ENCODE results near the gene CDON. TPM values are rescaled to one million over a fixed set of nuclear protein-coding genes. Genes with fewer than 3 reads are reported as not detected.

CDON gene
- total RNA-seq, 5 donors from 2014 or later (not counting 1 experiment from before 2014, with no cell fraction given): 1.7 to 5.0 (median 2.7) TPM

- H3K4me3 Mint-ChIP-seq: no peak overlapping the region
- ChIA-PET POLR2A (no interaction called here), CTCF (interaction anchor here in 1 of 2 donors (0.6 kb wide), 1 partner anchor 447 kb away, joined by 5 read pairs; no protein-coding TSS in a partner anchor)
- peaks cover 0 to 2% (median 0%) of the 10 kb centered on the region in 3 donors for H3K4me1 Mint-ChIP-seq
- Histone ChIP-seq H3K27ac (ENCODE audit: low read length) (no peak overlapping the region), H3K9me3 (no peaks in the 10 kb centered on the region), H3K27me3 (replicated peaks in 1 of 2; ENCODE audit: control insufficient read depth in 2 of 2, extremely low read depth in 1 of 2, insufficient read depth in 2 of 2, low read length in 1 of 2) (peaks cover 0 to 19% of the 10 kb centered on the region in 2 experiments), H3K4me3 (ENCODE audit: control insufficient read depth in 1 of 2, extremely low read depth in 1 of 2, low read length in 1 of 2) (no peak overlapping the region), H3K4me1 (ENCODE audit: control insufficient read depth in 1 of 2, extremely low read depth in 1 of 2, insufficient read depth in 2 of 2, low read length in 2 of 2) (no peaks in the 10 kb centered on the region), H3K36me3 (ENCODE audit: control insufficient read depth in 2 of 2, extremely low read depth in 1 of 2, insufficient read depth in 1 of 2, low read length in 1 of 2) (no peaks in the 10 kb centered on the region)
- H3K27ac Mint-ChIP-seq: no peak overlapping the region
- no peaks in the 10 kb centered on the region for H3K36me3 Mint-ChIP-seq
- H3K9me3 Mint-ChIP-seq: no peaks in the 10 kb centered on the region
- peaks cover 17 to 27% of the 10 kb centered on the region in 2 donors for H3K27me3 Mint-ChIP-seq
- WGBS (ENCODE audit: insufficient coverage): 59% methylated on average over 5 of the region's 9 CpGs
- DNase-seq (no peak), ATAC-seq (replicated peaks in 1 of 4) (no peak)
Measured at GRCh38 chr11:125929445-125930075, 133.1 kb downstream of the CDON start.

DNA sequence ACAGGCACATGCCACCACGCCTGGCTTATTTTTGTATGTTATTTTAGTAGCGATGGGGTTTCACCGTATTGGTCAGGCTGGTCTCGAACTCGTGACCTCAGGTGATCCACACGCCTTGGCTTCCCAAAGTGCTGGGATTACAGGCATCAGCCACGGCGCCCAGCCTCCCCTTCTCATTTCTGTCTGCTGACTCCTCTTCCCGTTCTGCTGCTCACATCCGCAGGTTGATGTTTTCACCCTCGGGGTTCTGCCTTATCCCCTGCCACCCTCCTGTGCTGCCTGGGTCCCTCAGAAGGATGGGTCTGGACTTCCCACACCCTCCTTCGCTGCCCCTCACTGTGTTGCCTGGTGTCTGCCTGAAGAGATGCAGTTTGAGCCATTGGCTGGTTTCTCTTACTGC lies 136.0 kb downstream of the CDON start:
- ATAC-seq (replicated peaks in 1 of 4): no peak
- Histone ChIP-seq H3K36me3 (ENCODE audit: control insufficient read depth in 2 of 2, extremely low read depth in 1 of 2, insufficient read depth in 1 of 2, low read length in 1 of 2) (no peaks in the 10 kb centered on the region), H3K27me3 (replicated peaks in 1 of 2; ENCODE audit: control insufficient read depth in 2 of 2, extremely low read depth in 1 of 2, insufficient read depth in 2 of 2, low read length in 1 of 2) (peaks cover 0 to 16% of the 10 kb centered on the region in 2 experiments), H3K9me3 (no peaks in the 10 kb centered on the region), H3K27ac (ENCODE audit: low read length) (no peak overlapping the region), H3K4me1 (ENCODE audit: control insufficient read depth in 1 of 2, extremely low read depth in 1 of 2, insufficient read depth in 2 of 2, low read length in 2 of 2) (no peaks in the 10 kb centered on the region), H3K4me3 (ENCODE audit: control insufficient read depth in 1 of 2, extremely low read depth in 1 of 2, low read length in 1 of 2) (no peak overlapping the region)
- CTCF ChIA-PET: interaction anchor here in 1 of 2 donors (0.7 kb wide), 1 partner anchor 16 kb away, joined by 4 read pairs; no protein-coding TSS in a partner anchor
- POLR2A ChIA-PET: no interaction called here
- peaks cover 0 to 2% (median 0%) of the 10 kb centered on the region in 3 donors for H3K4me1 Mint-ChIP-seq
- no peaks in the 10 kb centered on the region for H3K9me3 Mint-ChIP-seq
- H3K27me3 Mint-ChIP-seq: peaks cover 9 to 26% of the 10 kb centered on the region in 2 donors
- H3K27ac Mint-ChIP-seq: no peak overlapping the region
- 95% methylated on average over 8 of the region's 12 CpGs for WGBS (ENCODE audit: insufficient coverage)
- no peak overlapping the region for H3K4me3 Mint-ChIP-seq
- no peaks in the 10 kb centered on the region for H3K36me3 Mint-ChIP-seq
- no peak for DNase-seq

- Histone ChIP-seq H3K27ac (ENCODE audit: low read length) (no peak overlapping the region), H3K4me3 (ENCODE audit: control insufficient read depth in 1 of 2, extremely low read depth in 1 of 2, low read length in 1 of 2) (no peak overlapping the region), H3K4me1 (ENCODE audit: control insufficient read depth in 1 of 2, extremely low read depth in 1 of 2, insufficient read depth in 2 of 2, low read length in 2 of 2) (no peaks in the 10 kb centered on the region), H3K9me3 (no peaks in the 10 kb centered on the region), H3K27me3 (replicated peaks in 1 of 2; ENCODE audit: control insufficient read depth in 2 of 2, extremely low read depth in 1 of 2, insufficient read depth in 2 of 2, low read length in 1 of 2) (peaks cover 0 to 13% of the 10 kb centered on the region in 2 experiments), H3K36me3 (ENCODE audit: control insufficient read depth in 2 of 2, extremely low read depth in 1 of 2, insufficient read depth in 1 of 2, low read length in 1 of 2) (no peaks in the 10 kb centered on the region)
- no peaks in the 10 kb centered on the region for H3K36me3 Mint-ChIP-seq
- peaks cover 0 to 2% (median 0%) of the 10 kb centered on the region in 3 donors for H3K4me1 Mint-ChIP-seq
- H3K27ac Mint-ChIP-seq: no peak overlapping the region
- ChIA-PET CTCF (interaction anchor here in 1 of 2 donors (0.6 kb wide), 1 partner anchor 19 kb away, joined by 3 read pairs; no protein-coding TSS in a partner anchor), POLR2A (no interaction called here)
- no peak for ATAC-seq (replicated peaks in 1 of 4)
- peaks cover 9 to 23% of the 10 kb centered on the region in 2 donors for H3K27me3 Mint-ChIP-seq
- no peaks in the 10 kb centered on the region for H3K9me3 Mint-ChIP-seq
- H3K4me3 Mint-ChIP-seq: no peak overlapping the region
- WGBS (ENCODE audit: insufficient coverage): 57% methylated on average over 3 of the region's 3 CpGs
- no peak for DNase-seq
Measured at GRCh38 chr11:125925804-125926203, 136.9 kb downstream of the CDON start.

DNA sequence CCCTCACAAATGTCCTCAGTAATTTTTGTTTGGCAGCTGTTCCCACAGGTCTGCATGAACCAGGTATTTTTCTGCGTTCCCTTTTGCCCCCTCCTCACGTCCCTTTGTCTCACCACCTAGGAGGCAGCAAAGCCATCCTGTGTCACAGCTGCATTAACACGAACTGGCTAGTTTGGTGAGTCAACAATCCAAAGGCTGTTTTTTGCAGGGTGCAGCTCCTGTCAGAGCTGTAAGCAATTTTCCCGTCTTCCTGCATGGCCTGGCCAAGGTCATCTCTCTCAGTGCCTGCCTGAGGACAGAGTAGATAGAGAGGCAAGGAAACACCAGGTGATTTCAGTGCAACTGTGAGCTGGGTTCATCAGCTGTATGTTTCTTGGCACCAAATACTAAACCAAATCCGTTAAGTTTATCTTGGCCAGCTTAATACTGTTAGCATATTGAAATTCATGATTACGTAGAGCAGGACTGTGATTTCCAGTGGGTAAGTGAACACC lies 137.4 kb downstream of the CDON start:
- POLR2A ChIA-PET: no interaction called here
- CTCF ChIA-PET: interaction anchor here (0.6 to 0.9 kb wide), 2 partner anchors 12 to 20 kb away, joined by 3 to 4 read pairs; no protein-coding TSS in a partner anchor
- H3K4me3 ChIP-seq (ENCODE audit: control insufficient read depth in 1 of 2, extremely low read depth in 1 of 2, low read length in 1 of 2): no peak overlapping the region
- no peaks in the 10 kb centered on the region for H3K4me1 ChIP-seq (ENCODE audit: control insufficient read depth in 1 of 2, extremely low read depth in 1 of 2, insufficient read depth in 2 of 2, low read length in 2 of 2)
- 78% methylated on average over 5 of the region's 6 CpGs for WGBS (ENCODE audit: insufficient coverage)
- H3K36me3 ChIP-seq (ENCODE audit: control insufficient read depth in 2 of 2, extremely low read depth in 1 of 2, insufficient read depth in 1 of 2, low read length in 1 of 2): no peaks in the 10 kb centered on the region
- H3K36me3 Mint-ChIP-seq: no peaks in the 10 kb centered on the region
- peaks cover 12 to 22% of the 10 kb centered on the region in 2 donors for H3K27me3 Mint-ChIP-seq
- H3K4me3 Mint-ChIP-seq: no peak overlapping the region
- H3K27me3 ChIP-seq (replicated peaks in 1 of 2; ENCODE audit: control insufficient read depth in 2 of 2, extremely low read depth in 1 of 2, insufficient read depth in 2 of 2, low read length in 1 of 2): peaks cover 0 to 16% of the 10 kb centered on the region in 2 experiments
- no peaks in the 10 kb centered on the region for H3K9me3 Mint-ChIP-seq
- DNase-seq (no peak), ATAC-seq (replicated peaks in 1 of 4) (no peak)
- H3K9me3 ChIP-seq: no peaks in the 10 kb centered on the region
- no peak overlapping the region for H3K27ac Mint-ChIP-seq
- no peak overlapping the region for H3K27ac ChIP-seq (ENCODE audit: low read length)
- peaks cover 0 to 2% (median 0%) of the 10 kb centered on the region in 3 donors for H3K4me1 Mint-ChIP-seq

DNA sequence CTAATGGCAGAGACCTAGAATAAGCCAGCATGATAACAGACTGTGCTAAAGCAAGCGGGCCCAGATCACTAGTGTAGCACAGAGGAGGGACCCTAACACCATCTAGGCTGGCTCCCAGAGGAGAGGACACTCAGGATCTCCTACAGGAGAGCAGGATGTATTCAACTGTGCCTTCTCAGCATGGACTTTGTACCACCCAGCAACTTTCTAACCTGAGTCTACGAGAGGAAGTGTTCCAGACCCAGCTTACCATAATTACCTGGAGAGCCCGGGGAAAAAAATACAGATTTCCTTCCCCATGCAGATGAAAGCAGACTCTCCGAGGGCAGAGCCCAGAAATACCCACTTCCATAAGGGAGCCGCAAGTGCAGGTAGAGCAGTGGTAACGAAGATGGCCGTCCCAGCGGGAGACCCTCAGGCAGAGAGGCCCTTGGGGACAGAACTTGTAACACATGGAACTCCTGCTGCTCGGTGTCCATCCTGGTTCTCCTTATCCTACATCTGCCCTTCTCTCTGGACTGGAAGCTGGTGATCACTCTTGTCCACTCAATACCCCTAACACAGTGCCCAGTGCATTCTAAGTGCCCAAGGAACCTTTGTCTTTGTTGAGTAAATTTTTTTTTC lies 138.2 kb downstream of the CDON start:
- H3K4me1 ChIP-seq (ENCODE audit: control insufficient read depth in 1 of 2, extremely low read depth in 1 of 2, insufficient read depth in 2 of 2, low read length in 2 of 2): no peaks in the 10 kb centered on the region
- H3K4me3 ChIP-seq (ENCODE audit: control insufficient read depth in 1 of 2, extremely low read depth in 1 of 2, low read length in 1 of 2): no peak overlapping the region
- H3K4me3 Mint-ChIP-seq: no peak overlapping the region
- H3K27ac Mint-ChIP-seq: no peak overlapping the region
- no peaks in the 10 kb centered on the region for H3K9me3 Mint-ChIP-seq
- H3K27ac ChIP-seq (ENCODE audit: low read length): no peak overlapping the region
- peaks cover 13 to 16% of the 10 kb centered on the region in 2 donors for H3K27me3 Mint-ChIP-seq
- WGBS (ENCODE audit: insufficient coverage): 71% methylated on average over 9 of the region's 9 CpGs
- ChIA-PET CTCF (interaction anchor here in 1 of 2 donors (0.9 kb wide), 1 partner anchor 11 kb away, joined by 4 read pairs; no protein-coding TSS in a partner anchor), POLR2A (no interaction called here)
- H3K4me1 Mint-ChIP-seq: peaks cover 0 to 2% (median 0%) of the 10 kb centered on the region in 3 donors
- ATAC-seq (replicated peaks in 1 of 4) (no peak), DNase-seq (no peak)
- H3K36me3 Mint-ChIP-seq: no peaks in the 10 kb centered on the region
- H3K27me3 ChIP-seq (replicated peaks in 1 of 2; ENCODE audit: control insufficient read depth in 2 of 2, extremely low read depth in 1 of 2, insufficient read depth in 2 of 2, low read length in 1 of 2): peaks cover 0 to 14% of the 10 kb centered on the region in 2 experiments
- no peaks in the 10 kb centered on the region for H3K36me3 ChIP-seq (ENCODE audit: control insufficient read depth in 2 of 2, extremely low read depth in 1 of 2, insufficient read depth in 1 of 2, low read length in 1 of 2)
- H3K9me3 ChIP-seq: no peaks in the 10 kb centered on the region

DNA sequence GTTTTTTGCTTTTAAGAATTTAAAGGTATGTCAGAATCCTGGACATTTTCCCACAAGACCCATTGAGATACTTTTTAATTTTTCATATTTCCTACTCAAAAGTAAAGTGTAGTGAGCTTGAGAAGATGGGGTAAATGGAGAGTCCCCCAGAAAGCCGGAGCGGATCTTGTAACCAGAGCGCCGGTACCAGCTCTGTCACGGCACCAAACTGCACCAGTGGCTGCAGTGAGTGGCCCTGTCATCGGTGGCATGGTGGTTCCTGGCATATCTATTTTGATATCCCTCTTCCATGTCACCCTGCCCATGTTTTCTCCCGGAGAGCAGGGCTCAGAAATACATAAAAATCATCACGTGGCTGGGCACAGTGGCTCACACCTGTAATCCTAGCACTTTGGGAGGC lies 139.0 kb downstream of the CDON start:
- Mint-ChIP-seq H3K27me3 (peaks cover 15 to 17% of the 10 kb centered on the region in 2 donors), H3K36me3 (no peaks in the 10 kb centered on the region), H3K4me3 (no peak overlapping the region), H3K27ac (no peak overlapping the region), H3K9me3 (no peaks in the 10 kb centered on the region), H3K4me1 (peaks cover 0 to 2% (median 0%) of the 10 kb centered on the region in 3 donors)
- 67% methylated on average over 7 of the region's 8 CpGs for WGBS (ENCODE audit: insufficient coverage)
- ATAC-seq (replicated peaks in 1 of 4) (no peak), DNase-seq (no peak)
- ChIA-PET CTCF (interaction anchor here (0.5 to 2.0 kb wide), 4 partner anchors 270 to 366 kb away, joined by 3 to 12 read pairs (median 4); no protein-coding TSS in a partner anchor), POLR2A (interaction anchor here in 1 of 2 donors (0.7 kb wide), 1 partner anchor 367 kb away, joined by 3 read pairs; no protein-coding TSS in a partner anchor)
- H3K36me3 ChIP-seq (ENCODE audit: control insufficient read depth in 2 of 2, extremely low read depth in 1 of 2, insufficient read depth in 1 of 2, low read length in 1 of 2): no peaks in the 10 kb centered on the region
- H3K27ac ChIP-seq (ENCODE audit: low read length): no peak overlapping the region
- H3K4me1 ChIP-seq (ENCODE audit: control insufficient read depth in 1 of 2, extremely low read depth in 1 of 2, insufficient read depth in 2 of 2, low read length in 2 of 2): no peaks in the 10 kb centered on the region
- peaks cover 0 to 11% of the 10 kb centered on the region in 2 experiments for H3K27me3 ChIP-seq (replicated peaks in 1 of 2; ENCODE audit: control insufficient read depth in 2 of 2, extremely low read depth in 1 of 2, insufficient read depth in 2 of 2, low read length in 1 of 2)
- H3K4me3 ChIP-seq (ENCODE audit: control insufficient read depth in 1 of 2, extremely low read depth in 1 of 2, low read length in 1 of 2): no peak overlapping the region
- no peaks in the 10 kb centered on the region for H3K9me3 ChIP-seq

All from T-cell (primary cell).